ENCODE measurements around the gene TRIM13. TPM values are rescaled to one million over a fixed set of nuclear protein-coding genes. Genes with fewer than 3 reads are reported as not detected.

TRIM13 gene
- total RNA-seq, 1 donor from 2014 or later, result 17.9 TPM

DNA sequence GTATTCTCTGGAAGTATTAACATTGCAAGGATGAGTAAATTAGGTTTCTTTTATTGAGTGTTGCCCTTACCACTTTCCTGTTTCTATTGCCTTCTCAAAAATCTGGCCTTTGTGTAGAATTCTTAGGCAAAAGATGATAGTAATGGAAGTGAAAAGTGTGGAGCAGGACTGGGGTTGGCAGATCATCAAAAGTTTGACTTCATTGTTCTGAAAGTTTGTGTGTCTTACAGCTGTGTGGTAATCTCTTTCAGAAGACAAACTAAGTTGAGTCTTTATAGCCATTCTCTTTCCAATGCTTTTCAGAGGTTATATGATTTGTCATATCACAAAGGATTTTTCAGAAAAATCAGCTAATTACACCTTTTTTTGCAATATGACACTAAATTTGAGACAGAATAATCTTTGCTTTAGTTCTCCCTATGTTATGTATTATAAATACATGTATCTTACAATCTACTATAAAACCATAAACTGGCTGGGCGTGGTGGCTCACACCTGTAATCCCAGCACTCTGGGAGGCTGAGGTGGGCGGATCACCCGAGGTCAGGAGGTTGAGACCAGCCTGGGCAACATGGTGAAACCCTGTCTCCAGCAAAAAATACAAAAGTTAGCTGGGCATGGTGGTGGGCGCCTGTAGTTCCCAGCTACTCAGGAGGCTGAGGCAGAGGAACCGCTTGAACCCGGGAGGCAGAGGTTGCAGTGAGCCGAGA, 9.7 kb downstream of the TRIM13 start:
- peaks cover 20% of the 10 kb centered on the region for H3K4me1 Mint-ChIP-seq (ENCODE audit: low read depth)
- H3K36me3 Mint-ChIP-seq (ENCODE audit: low read depth), result peaks cover 73% of the 10 kb centered on the region

DNA sequence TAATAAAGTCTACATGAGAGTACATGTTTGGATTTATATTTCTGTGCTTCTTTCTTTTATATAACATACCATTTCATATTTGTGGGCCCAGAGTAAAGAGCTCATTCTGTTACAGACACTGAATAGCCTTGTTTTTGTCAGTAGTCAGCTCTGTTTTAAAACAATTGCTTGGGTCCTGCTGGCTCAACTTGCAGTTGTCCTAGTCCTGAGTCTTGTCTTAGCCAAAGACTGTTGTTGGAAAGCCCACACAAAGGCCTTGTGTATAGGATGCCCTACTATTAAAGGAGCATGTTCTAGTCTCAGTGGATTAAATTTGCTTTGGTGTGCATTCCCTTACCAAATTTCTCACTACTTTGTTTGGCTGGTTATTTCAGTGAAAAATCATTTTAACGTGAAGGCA, 14.6 kb downstream of the TRIM13 start:
- H3K27me3 Mint-ChIP-seq (ENCODE audit: low read depth), result no peaks in the 10 kb centered on the region
- no peak overlapping the region for H3K4me3 Mint-ChIP-seq (ENCODE audit: low read depth)
- intact Hi-C loops (cut with micrococcal nuclease), result loop anchor here (5.0 kb wide), 1 partner anchor 36 kb away; no protein-coding TSS in a partner anchor
- peaks cover 19% of the 10 kb centered on the region for H3K4me1 Mint-ChIP-seq (ENCODE audit: low read depth)
- DNase-seq (ENCODE audit: low spot score), result no peak
- peaks cover 79% of the 10 kb centered on the region for H3K36me3 Mint-ChIP-seq (ENCODE audit: low read depth)
- no peak overlapping the region for H3K27ac Mint-ChIP-seq
- peaks cover under 1% of the 10 kb centered on the region for H3K9me3 Mint-ChIP-seq

More for the DNA sequence above, 9.7 kb downstream of the TRIM13 start:
- H3K9me3 Mint-ChIP-seq, result peaks cover 6% of the 10 kb centered on the region
- H3K27ac Mint-ChIP-seq, result no peak overlapping the region
- no peak overlapping the region for H3K4me3 Mint-ChIP-seq (ENCODE audit: low read depth)
- DNase-seq (ENCODE audit: low spot score), result no peak
- no peaks in the 10 kb centered on the region for H3K27me3 Mint-ChIP-seq (ENCODE audit: low read depth)
- intact Hi-C loops (cut with micrococcal nuclease), result no loop called here

DNA sequence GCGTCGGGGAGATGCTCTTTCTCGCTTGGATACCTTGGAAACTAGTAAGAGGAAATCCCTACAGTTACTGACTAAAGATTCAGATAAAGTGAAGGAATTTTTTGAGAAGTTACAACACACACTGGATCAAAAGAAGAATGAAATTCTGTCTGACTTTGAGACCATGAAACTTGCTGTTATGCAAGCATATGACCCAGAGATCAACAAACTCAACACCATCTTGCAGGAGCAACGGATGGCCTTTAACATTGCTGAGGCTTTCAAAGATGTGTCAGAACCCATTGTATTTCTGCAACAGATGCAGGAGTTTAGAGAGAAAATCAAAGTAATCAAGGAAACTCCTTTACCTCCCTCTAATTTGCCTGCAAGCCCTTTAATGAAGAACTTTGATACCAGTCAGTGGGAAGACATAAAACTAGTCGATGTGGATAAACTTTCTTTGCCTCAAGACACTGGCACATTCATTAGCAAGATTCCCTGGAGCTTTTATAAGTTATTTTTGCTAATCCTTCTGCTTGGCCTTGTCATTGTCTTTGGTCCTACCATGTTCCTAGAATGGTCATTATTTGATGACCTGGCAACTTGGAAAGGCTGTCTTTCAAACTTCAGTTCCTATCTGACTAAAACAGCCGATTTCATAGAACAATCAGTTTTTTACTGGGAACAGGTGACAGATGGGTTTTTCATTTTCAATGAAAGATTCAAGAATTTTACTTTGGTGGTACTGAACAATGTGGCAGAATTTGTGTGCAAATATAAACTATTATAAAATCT, 15.7 kb downstream of the TRIM13 start:
- no peak overlapping the region for H3K27ac Mint-ChIP-seq

DNA sequence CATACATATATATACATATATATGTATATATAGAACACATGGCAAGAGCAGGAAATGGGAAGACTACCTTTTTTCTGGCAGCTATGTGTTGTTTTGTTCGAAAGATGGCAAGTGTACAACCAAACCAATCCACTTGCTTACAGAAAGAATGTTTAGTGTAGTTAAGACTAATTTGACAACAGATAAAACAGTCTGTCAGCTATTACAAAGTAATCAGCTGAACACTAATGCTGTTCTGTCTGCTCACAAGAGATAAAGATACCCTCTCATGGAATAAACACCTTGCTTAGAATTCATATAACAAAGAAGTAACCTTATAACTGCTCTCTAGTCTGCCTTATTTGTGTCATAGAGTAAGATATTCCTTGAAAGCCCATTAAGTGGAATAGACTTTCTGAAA, 17.5 kb downstream of the TRIM13 start:
- intact Hi-C loops (cut with micrococcal nuclease), result loop anchor here (5.0 kb wide), 1 partner anchor 33 kb away; no protein-coding TSS in a partner anchor
- Mint-ChIP-seq H3K9me3 (no peaks in the 10 kb centered on the region), H3K4me1 (ENCODE audit: low read depth) (peaks cover 23% of the 10 kb centered on the region)

More for the DNA sequence above, 15.7 kb downstream of the TRIM13 start:
- intact Hi-C loops (cut with micrococcal nuclease), result loop anchor here (5.0 kb wide), 1 partner anchor 35 kb away; no protein-coding TSS in a partner anchor
- Mint-ChIP-seq H3K27me3 (ENCODE audit: low read depth) (no peaks in the 10 kb centered on the region), H3K9me3 (no peaks in the 10 kb centered on the region), H3K4me3 (ENCODE audit: low read depth) (no peak overlapping the region), H3K4me1 (ENCODE audit: low read depth) (peaks cover 18% of the 10 kb centered on the region), H3K36me3 (ENCODE audit: low read depth) (peaks cover 78% of the 10 kb centered on the region)
- no peak for DNase-seq (ENCODE audit: low spot score)

DNA sequence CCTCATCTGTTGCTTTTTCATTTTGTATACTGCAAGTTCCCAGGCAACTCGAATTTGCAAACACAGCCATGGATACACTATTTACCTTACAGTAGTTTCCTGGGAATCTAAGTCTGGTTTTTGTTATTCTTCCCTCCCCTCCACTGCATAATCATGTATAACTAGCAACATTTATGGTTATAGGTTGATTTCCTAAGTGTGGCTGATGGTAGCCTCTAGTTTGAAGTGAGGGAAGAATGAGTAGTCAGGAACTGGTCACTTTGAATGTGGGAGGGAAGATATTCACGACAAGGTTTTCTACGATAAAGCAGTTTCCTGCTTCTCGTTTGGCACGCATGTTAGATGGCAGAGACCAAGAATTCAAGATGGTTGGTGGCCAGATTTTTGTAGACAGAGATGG, 18.4 kb downstream of the TRIM13 start, which contains the start of gene KCNRG:
Gene KCNRG, plus strand, starts transcription at position 187 of the 400 bp plus-strand sequence. Its CDS starts 50 bp downstream, at position 237.
- Mint-ChIP-seq H3K4me1 (ENCODE audit: low read depth) (peaks cover 23% of the 10 kb centered on the region), H3K9me3 (no peaks in the 10 kb centered on the region), H3K27ac (no peak within 1 kb of the TSS), H3K27me3 (ENCODE audit: low read depth) (no peaks in the 10 kb centered on the region), H3K4me3 (ENCODE audit: low read depth) (no peak within 1 kb of the TSS), H3K36me3 (ENCODE audit: low read depth) (peaks cover 78% of the 10 kb centered on the region)
- no peak for DNase-seq (ENCODE audit: low spot score)
- intact Hi-C loops (cut with micrococcal nuclease), result no loop called here

More for the DNA sequence above, 17.5 kb downstream of the TRIM13 start:
- no peak overlapping the region for H3K4me3 Mint-ChIP-seq (ENCODE audit: low read depth)
- peaks cover 81% of the 10 kb centered on the region for H3K36me3 Mint-ChIP-seq (ENCODE audit: low read depth)
- H3K27me3 Mint-ChIP-seq (ENCODE audit: low read depth), result no peaks in the 10 kb centered on the region
- DNase-seq (ENCODE audit: low spot score), result no peak
- no peak overlapping the region for H3K27ac Mint-ChIP-seq

DNA sequence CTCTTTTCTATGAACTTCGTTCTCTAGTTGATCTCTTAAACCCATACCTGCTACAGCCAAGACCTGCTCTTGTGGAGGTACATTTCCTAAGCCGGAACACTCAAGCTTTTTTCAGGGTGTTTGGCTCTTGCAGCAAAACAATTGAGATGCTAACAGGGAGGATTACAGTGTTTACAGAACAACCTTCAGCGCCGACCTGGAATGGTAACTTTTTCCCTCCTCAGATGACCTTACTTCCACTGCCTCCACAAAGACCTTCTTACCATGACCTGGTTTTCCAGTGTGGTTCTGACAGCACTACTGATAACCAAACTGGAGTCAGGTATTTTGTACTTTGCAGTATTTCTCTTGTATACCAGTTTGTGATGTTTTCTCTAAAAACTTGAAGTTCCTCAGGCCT, 18.9 kb downstream of the TRIM13 start:
- intact Hi-C loops (cut with micrococcal nuclease), result no loop called here
- H3K27me3 Mint-ChIP-seq (ENCODE audit: low read depth), result no peaks in the 10 kb centered on the region
- peaks cover 23% of the 10 kb centered on the region for H3K4me1 Mint-ChIP-seq (ENCODE audit: low read depth)
- peaks cover 78% of the 10 kb centered on the region for H3K36me3 Mint-ChIP-seq (ENCODE audit: low read depth)
- no peaks in the 10 kb centered on the region for H3K9me3 Mint-ChIP-seq
- H3K4me3 Mint-ChIP-seq (ENCODE audit: low read depth), result no peak overlapping the region
- no peak for DNase-seq (ENCODE audit: low spot score)
- H3K27ac Mint-ChIP-seq, result no peak overlapping the region

DNA sequence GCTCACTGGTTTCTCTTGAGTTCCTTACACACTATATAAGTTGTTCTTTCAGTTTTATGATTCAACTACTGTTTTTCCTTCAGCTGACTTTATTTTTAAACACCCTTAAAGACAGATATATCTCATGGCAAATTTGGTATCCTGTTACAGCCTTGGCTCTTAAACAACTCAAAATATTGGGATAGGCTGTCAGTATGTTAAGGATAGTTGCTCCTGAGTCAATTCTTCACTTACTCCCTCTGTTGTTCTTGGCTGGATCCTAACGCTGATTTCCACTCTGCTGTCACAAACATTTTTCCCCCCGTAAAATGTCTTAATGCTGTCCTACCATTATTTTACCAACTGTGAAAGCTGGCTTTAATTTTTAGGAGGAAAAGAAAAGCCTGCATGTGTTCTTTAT, 19.6 kb downstream of the TRIM13 start:
- no peaks in the 10 kb centered on the region for H3K27me3 Mint-ChIP-seq (ENCODE audit: low read depth)
- no peak overlapping the region for H3K27ac Mint-ChIP-seq
- intact Hi-C loops (cut with micrococcal nuclease), result no loop called here
- H3K9me3 Mint-ChIP-seq, result no peaks in the 10 kb centered on the region
- H3K4me3 Mint-ChIP-seq (ENCODE audit: low read depth), result no peak overlapping the region
- H3K36me3 Mint-ChIP-seq (ENCODE audit: low read depth), result peaks cover 71% of the 10 kb centered on the region
- no peak for DNase-seq (ENCODE audit: low spot score)
- peaks cover 18% of the 10 kb centered on the region for H3K4me1 Mint-ChIP-seq (ENCODE audit: low read depth)

DNA sequence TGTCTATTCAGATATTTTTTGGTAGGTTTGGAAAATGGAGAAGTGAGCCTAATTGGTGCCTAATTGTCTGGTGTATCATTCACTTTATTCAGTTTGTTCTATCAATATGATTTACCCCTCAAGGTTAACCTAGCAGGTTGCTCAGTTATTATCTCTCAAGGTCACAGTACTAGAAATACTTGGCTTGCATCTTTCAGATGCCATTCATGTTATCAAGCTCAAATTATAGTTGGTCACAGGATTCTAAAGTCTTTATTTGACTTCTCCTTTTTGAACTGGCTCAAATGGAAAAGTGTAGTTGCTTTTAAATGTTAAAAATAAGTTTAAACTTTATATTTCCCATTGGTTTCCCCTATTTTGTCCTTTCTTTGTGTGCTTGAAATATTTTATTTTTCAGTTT, 21.0 kb downstream of the TRIM13 start:
- H3K4me1 Mint-ChIP-seq (ENCODE audit: low read depth), result peaks cover 11% of the 10 kb centered on the region
- intact Hi-C loops (cut with micrococcal nuclease), result no loop called here
- no peak overlapping the region for H3K27ac Mint-ChIP-seq
- no peaks in the 10 kb centered on the region for H3K9me3 Mint-ChIP-seq
- no peak for DNase-seq (ENCODE audit: low spot score)
- H3K4me3 Mint-ChIP-seq (ENCODE audit: low read depth), result no peak overlapping the region
- no peaks in the 10 kb centered on the region for H3K27me3 Mint-ChIP-seq (ENCODE audit: low read depth)
- H3K36me3 Mint-ChIP-seq (ENCODE audit: low read depth), result peaks cover 63% of the 10 kb centered on the region

DNA sequence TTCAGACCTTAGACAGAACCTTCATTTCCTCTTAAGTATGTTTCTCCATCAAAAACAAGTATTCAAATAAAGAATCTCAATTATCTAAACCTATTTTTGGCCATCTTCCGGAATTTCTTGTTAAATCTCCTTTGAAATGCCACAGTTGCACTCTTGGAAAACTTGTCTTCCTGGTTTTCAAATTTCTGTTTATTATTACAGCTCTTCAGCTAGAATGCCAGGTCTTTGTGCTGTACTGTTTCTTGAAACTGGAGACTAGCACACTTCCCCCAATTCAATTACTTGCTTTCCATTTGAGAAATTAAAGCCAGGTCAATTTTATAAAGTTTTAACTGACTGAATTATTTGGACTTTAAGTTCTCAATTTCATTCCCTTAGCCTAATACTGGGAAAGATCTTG, 28.6 kb downstream of the TRIM13 start:
- Mint-ChIP-seq H3K27ac (no peak overlapping the region), H3K27me3 (ENCODE audit: low read depth) (no peaks in the 10 kb centered on the region), H3K4me1 (ENCODE audit: low read depth) (peaks cover 10% of the 10 kb centered on the region), H3K4me3 (ENCODE audit: low read depth) (no peak overlapping the region), H3K36me3 (ENCODE audit: low read depth) (peaks cover 62% of the 10 kb centered on the region), H3K9me3 (no peaks in the 10 kb centered on the region)
- DNase-seq (ENCODE audit: low spot score), result no peak
- intact Hi-C loops (cut with micrococcal nuclease), result no loop called here

DNA sequence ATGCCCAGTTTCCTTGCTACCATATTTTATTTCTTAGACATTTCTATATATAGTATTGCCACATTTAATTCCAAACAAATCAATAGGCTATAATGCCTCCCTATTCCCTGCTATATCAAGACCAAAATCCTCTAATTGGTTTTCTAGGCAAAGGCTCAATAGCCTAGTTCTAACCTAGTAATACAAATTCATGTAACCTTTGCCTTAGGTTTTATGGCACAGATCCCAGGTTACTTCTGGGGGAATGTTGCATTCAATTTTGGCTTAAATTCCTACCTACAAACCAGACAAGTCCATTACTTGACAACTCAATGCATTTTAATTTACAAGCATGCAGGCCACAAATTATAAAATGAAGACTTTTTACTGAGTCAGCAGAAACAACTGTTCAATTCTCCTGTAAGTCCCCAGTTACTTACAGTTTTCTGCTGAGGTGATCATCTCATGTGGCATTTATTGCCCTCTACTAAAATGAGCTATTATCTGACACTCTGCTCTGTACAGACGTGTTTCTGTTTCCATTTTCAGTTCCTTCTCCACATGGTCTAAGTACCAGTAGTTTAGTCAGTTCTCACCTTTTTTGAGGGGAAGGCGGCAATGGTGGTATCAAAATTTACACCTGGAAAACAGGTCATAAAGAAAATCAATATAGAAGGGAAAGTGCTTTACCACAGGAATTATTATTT, 30.1 kb downstream of the TRIM13 start:
- no peak overlapping the region for H3K27ac Mint-ChIP-seq
- H3K4me3 Mint-ChIP-seq (ENCODE audit: low read depth), result no peak overlapping the region
- H3K9me3 Mint-ChIP-seq, result no peaks in the 10 kb centered on the region
- intact Hi-C loops (cut with micrococcal nuclease), result no loop called here
- H3K4me1 Mint-ChIP-seq (ENCODE audit: low read depth), result peaks cover 10% of the 10 kb centered on the region
- H3K27me3 Mint-ChIP-seq (ENCODE audit: low read depth), result no peaks in the 10 kb centered on the region
- peaks cover 62% of the 10 kb centered on the region for H3K36me3 Mint-ChIP-seq (ENCODE audit: low read depth)
- DNase-seq (ENCODE audit: low spot score), result no peak

DNA sequence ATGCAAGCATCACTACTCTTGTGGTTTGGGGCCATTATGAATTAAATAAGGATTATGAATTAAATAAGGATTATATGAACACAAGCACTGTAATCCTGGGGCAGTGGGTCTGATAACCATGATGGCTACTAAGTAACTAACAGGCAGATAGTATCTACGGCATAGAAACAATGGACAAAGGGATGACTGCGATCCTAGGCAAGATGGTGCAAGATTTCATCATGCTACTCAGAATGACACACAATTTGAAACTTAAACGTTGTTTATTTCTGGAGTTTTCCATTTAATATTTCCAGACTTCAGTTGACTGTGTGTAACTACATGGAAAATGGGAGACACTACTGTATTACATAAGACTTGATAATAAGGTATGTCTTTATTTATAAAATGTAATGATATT, 33.5 kb downstream of the TRIM13 start:
- Mint-ChIP-seq H3K9me3 (no peaks in the 10 kb centered on the region), H3K27me3 (ENCODE audit: low read depth) (no peaks in the 10 kb centered on the region), H3K27ac (no peak overlapping the region), H3K4me3 (ENCODE audit: low read depth) (no peak overlapping the region), H3K4me1 (ENCODE audit: low read depth) (peaks cover 10% of the 10 kb centered on the region), H3K36me3 (ENCODE audit: low read depth) (peaks cover 37% of the 10 kb centered on the region)
- DNase-seq (ENCODE audit: low spot score), result no peak
- intact Hi-C loops (cut with micrococcal nuclease), result no loop called here

DNA sequence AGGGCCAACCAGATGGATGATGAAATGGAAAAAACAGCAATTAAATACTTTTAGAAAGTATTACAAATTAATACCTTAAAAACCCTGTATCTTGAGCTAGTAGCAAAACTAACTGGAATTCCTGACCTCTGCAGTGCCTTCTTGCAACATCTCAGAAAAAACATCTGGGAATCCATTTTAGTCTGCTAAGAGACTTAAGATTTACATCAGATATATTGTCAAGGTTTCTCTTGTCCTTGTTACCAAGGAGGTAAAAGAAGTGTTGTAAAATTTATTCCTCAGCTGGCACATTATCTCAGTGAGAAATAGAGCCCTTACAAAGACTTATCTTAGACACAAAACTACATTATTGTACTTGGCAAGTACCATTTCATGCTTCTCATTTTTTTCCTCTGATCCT, 36.9 kb downstream of the TRIM13 start:
- intact Hi-C loops (cut with micrococcal nuclease), result no loop called here
- no peak for DNase-seq (ENCODE audit: low spot score)
- Mint-ChIP-seq H3K36me3 (ENCODE audit: low read depth) (peaks cover 13% of the 10 kb centered on the region), H3K27me3 (ENCODE audit: low read depth) (no peaks in the 10 kb centered on the region), H3K4me3 (ENCODE audit: low read depth) (no peak overlapping the region), H3K9me3 (no peaks in the 10 kb centered on the region), H3K4me1 (ENCODE audit: low read depth) (peaks cover 2% of the 10 kb centered on the region), H3K27ac (no peak overlapping the region)
